ENCODE data around the gene PLCD1. TPM values are rescaled to one million over a fixed set of nuclear protein-coding genes. Genes with fewer than 3 reads are reported as not detected.

Gene PLCD1
- total RNA-seq, 1 experiment from 2014 or later, result 7.9 TPM

- no peaks in the 10 kb centered on the region for H3K27me3 ChIP-seq (replicated peaks; ENCODE audit: control insufficient read depth, insufficient read depth, low read length)
- H3K4me3 ChIP-seq (ENCODE audit: low read depth, low read length), result no peak overlapping the region
- peak overlapping the region; percentile 48 for H3K27ac Mint-ChIP-seq (ENCODE audit: unreplicated experiment)
- ChIA-PET CTCF (interaction anchor here (0.5 to 1.5 kb wide), 8 partner anchors 11 to 553 kb away, joined by 3 to 12 read pairs (median 8); no protein-coding TSS in a partner anchor), POLR2A (interaction anchor here (0.5 to 1.8 kb wide), 3 partner anchors 10 to 33 kb away, joined by 3 to 5 read pairs (median 4); no protein-coding TSS in a partner anchor)
- intact Hi-C loops (cut with micrococcal nuclease; ENCODE audit: unreplicated experiment), result loop anchor here (1.0 kb wide), 1 partner anchor 23 kb away; no protein-coding TSS in a partner anchor
- H3K4me1 ChIP-seq, result peaks cover 62% of the 10 kb centered on the region
- H3K36me3 ChIP-seq (ENCODE audit: control insufficient read depth, insufficient read depth, low read length), result no peaks in the 10 kb centered on the region
- DNase-seq, result peak in 1 of 2 experiments; percentile 30
- H3K9me3 ChIP-seq, result no peaks in the 10 kb centered on the region
- BruUV-seq (replicated peaks), result no TSS peak
- H3K4me1 Mint-ChIP-seq (ENCODE audit: low read depth, unreplicated experiment), result peaks cover 49% of the 10 kb centered on the region
- H3K36me3 Mint-ChIP-seq (ENCODE audit: insufficient read depth, unreplicated experiment), result peaks cover 21% of the 10 kb centered on the region
- H3K9me3 Mint-ChIP-seq (ENCODE audit: unreplicated experiment), result no peaks in the 10 kb centered on the region
- no peak for TF ChIP-seq CTCF (IDR thresholded peaks at IDR 0.05; ENCODE audit: insufficient read depth in 1 of 2, low read depth in 1 of 2, low read length in 1 of 2, severe bottlenecking in 1 of 2, unreplicated experiment in 1 of 2)
- H3K4me3 Mint-ChIP-seq (ENCODE audit: unreplicated experiment), result no peak overlapping the region
- H3K27me3 Mint-ChIP-seq (ENCODE audit: insufficient read depth, unreplicated experiment), result no peaks in the 10 kb centered on the region
Observed at GRCh38 chr3:37997342-37997741, 32.1 kb downstream of the PLCD1 start.

- Histone ChIP-seq H3K9me3 (no peaks in the 10 kb centered on the region), H3K36me3 (ENCODE audit: control insufficient read depth, insufficient read depth, low read length) (no peaks in the 10 kb centered on the region), H3K4me3 (ENCODE audit: low read depth, low read length) (no peak overlapping the region), H3K27me3 (replicated peaks; ENCODE audit: control insufficient read depth, insufficient read depth, low read length) (no peaks in the 10 kb centered on the region), H3K4me1 (peaks cover 67% of the 10 kb centered on the region)
- intact Hi-C loops (cut with micrococcal nuclease; ENCODE audit: unreplicated experiment), result loop anchor here (1.0 kb wide), 1 partner anchor 23 kb away; no protein-coding TSS in a partner anchor
- H3K4me1 Mint-ChIP-seq (ENCODE audit: low read depth, unreplicated experiment), result peaks cover 54% of the 10 kb centered on the region
- no peaks in the 10 kb centered on the region for H3K9me3 Mint-ChIP-seq (ENCODE audit: unreplicated experiment)
- CTCF ChIA-PET, result interaction anchor here (0.5 to 1.5 kb wide), 8 partner anchors 10 to 553 kb away, joined by 3 to 12 read pairs (median 8); no protein-coding TSS in a partner anchor
- H3K4me3 Mint-ChIP-seq (ENCODE audit: unreplicated experiment), result peak overlapping the region; percentile 25
- no peaks in the 10 kb centered on the region for H3K27me3 Mint-ChIP-seq (ENCODE audit: insufficient read depth, unreplicated experiment)
- H3K27ac Mint-ChIP-seq (ENCODE audit: unreplicated experiment), result peak overlapping the region; percentile 48
- H3K36me3 Mint-ChIP-seq (ENCODE audit: insufficient read depth, unreplicated experiment), result peaks cover 25% of the 10 kb centered on the region
- peak; percentile 81 to 83 for TF ChIP-seq CTCF (IDR thresholded peaks at IDR 0.05; ENCODE audit: insufficient read depth in 1 of 2, low read depth in 1 of 2, low read length in 1 of 2, severe bottlenecking in 1 of 2, unreplicated experiment in 1 of 2)
- BruUV-seq (replicated peaks), result no TSS peak
- POLR2A ChIA-PET, result interaction anchor here (0.5 to 1.8 kb wide), 3 partner anchors 9 to 32 kb away, joined by 3 to 5 read pairs (median 4); no protein-coding TSS in a partner anchor
- peak; percentile 87 for DNase-seq
Observed at GRCh38 chr3:37996785-37997301, 32.6 kb downstream of the PLCD1 start.

- peak in 1 of 2 experiments; percentile 30 for DNase-seq
- TF ChIP-seq CTCF (IDR thresholded peaks at IDR 0.05; ENCODE audit: insufficient read depth in 1 of 2, low read depth in 1 of 2, low read length in 1 of 2, severe bottlenecking in 1 of 2, unreplicated experiment in 1 of 2), result no peak
- POLR2A ChIA-PET, result interaction anchor here (1.1 to 1.8 kb wide), 2 partner anchors 22 to 31 kb away, joined by 3 to 5 read pairs; no protein-coding TSS in a partner anchor
- Histone ChIP-seq H3K36me3 (ENCODE audit: control insufficient read depth, insufficient read depth, low read length) (no peaks in the 10 kb centered on the region), H3K4me1 (peaks cover 76% of the 10 kb centered on the region), H3K4me3 (ENCODE audit: low read depth, low read length) (no peak overlapping the region), H3K9me3 (no peaks in the 10 kb centered on the region), H3K27me3 (replicated peaks; ENCODE audit: control insufficient read depth, insufficient read depth, low read length) (no peaks in the 10 kb centered on the region)
- BruUV-seq (replicated peaks), result no TSS peak
- CTCF ChIA-PET, result interaction anchor here (1.1 to 1.5 kb wide), 7 partner anchors 9 to 140 kb away, joined by 3 to 12 read pairs (median 9); no protein-coding TSS in a partner anchor
- Mint-ChIP-seq H3K4me3 (ENCODE audit: unreplicated experiment) (no peak overlapping the region), H3K36me3 (ENCODE audit: insufficient read depth, unreplicated experiment) (peaks cover 25% of the 10 kb centered on the region), H3K4me1 (ENCODE audit: low read depth, unreplicated experiment) (peaks cover 61% of the 10 kb centered on the region), H3K27me3 (ENCODE audit: insufficient read depth, unreplicated experiment) (no peaks in the 10 kb centered on the region), H3K27ac (ENCODE audit: unreplicated experiment) (peak overlapping the region; percentile 100), H3K9me3 (ENCODE audit: unreplicated experiment) (no peaks in the 10 kb centered on the region)
- intact Hi-C loops (cut with micrococcal nuclease; ENCODE audit: unreplicated experiment), result no loop called here
Observed at GRCh38 chr3:37995652-37996641, 33.5 kb downstream of the PLCD1 start.
